Pons (tissue), 1 donor: ENCODE measurements around the gene CABLES1.

Experiments used
- DNase-seq: peaks from one replicate; pipeline ENCODE4 v3.0.0-alpha.2; 2016; ENCODE audit warnings: low spot score

CABLES1 gene

DNA sequence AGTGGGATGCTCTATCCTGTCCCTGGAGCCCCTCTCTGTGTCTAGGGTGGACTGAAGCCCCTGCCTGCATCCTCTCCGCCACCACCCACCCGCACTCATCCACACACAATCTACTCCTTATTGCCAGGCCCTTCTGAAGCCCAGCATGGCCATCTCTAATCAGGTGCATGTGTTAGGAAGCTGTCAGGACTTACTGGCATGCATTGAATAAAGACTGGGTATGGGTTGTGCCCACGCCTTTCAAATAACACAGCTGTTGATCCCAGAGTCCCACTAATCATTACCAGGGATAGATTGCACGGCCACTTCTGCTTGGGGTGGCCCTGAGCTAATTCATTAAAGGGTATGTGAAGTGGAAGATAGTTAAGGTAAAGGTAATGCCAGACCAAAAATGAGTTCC, 88.4 kb downstream of the CABLES1 start:
- DNase-seq = no peak

- no peak for DNase-seq
These were observed 90.2 kb downstream of the CABLES1 start for GRCh38 chr18:23225503-23225902.

GRCh38 chr18:23226391-23226790, 91.1 kb downstream of the CABLES1 start:
- DNase-seq = no peak

DNA sequence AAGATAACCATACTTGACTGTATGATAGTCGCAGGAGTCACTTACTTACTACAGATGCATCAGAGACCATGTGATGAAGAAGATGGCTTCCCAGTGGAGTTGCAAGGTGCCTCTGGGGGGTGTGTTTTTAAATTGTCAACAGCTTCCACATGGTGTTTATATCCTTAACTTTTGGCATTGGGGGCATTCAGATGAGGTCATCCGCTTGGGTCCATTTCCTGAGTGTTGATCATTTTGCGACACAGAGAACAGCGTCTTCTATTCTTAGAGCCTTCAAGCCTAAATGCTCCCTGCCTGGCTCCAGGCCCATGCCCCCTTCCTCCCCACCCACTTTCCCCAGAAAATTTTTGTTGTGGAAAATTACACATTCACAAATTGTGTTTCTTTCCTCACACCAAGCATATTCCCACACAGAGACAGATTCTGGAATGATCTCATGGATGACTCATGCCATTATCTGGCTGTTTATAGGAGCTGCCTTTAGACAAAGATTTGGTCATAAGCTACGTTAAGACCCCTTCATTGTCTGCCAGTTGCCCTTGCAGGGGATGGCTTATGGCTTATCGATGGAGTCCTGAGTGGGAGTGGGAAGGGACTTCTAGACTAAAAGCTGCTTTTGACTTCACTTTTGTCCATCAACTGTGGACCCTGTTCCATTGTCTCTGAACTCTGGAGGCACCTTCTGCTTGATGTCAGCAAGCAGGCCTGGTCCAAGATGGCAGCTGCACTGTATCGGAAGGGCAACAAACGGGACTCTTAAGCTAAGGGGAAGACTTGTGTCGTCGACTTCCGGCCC, 91.8 kb downstream of the CABLES1 start:
- DNase-seq = no peak

GRCh38 chr18:23227726-23228070, 92.4 kb downstream of the CABLES1 start:
- DNase-seq = no peak

GRCh38 chr18:23228102-23229061, 93.1 kb downstream of the CABLES1 start:
- no peak for DNase-seq

DNA sequence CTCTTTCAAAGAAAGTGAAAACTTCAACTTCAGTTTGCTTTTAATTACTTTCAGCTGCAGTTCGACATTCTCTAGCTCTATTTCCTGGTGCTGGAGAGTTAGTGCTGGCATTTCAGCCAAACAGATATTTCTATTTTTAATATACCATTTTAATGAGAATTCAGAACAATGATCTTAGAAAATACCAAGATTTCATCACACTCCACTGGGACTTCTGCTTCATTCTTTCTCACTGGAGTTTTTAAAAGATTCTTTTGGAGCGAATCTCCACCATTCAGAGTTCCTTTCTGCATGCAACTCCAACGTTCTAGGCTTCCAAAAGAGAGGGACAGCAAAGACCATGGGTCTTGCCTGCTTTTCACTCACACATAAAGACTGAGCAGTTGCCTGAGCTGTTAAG, 94.2 kb downstream of the CABLES1 start:
- DNase-seq = no peak

GRCh38 chr18:23230686-23231085, 95.4 kb downstream of the CABLES1 start:
- DNase-seq = no peak

DNA sequence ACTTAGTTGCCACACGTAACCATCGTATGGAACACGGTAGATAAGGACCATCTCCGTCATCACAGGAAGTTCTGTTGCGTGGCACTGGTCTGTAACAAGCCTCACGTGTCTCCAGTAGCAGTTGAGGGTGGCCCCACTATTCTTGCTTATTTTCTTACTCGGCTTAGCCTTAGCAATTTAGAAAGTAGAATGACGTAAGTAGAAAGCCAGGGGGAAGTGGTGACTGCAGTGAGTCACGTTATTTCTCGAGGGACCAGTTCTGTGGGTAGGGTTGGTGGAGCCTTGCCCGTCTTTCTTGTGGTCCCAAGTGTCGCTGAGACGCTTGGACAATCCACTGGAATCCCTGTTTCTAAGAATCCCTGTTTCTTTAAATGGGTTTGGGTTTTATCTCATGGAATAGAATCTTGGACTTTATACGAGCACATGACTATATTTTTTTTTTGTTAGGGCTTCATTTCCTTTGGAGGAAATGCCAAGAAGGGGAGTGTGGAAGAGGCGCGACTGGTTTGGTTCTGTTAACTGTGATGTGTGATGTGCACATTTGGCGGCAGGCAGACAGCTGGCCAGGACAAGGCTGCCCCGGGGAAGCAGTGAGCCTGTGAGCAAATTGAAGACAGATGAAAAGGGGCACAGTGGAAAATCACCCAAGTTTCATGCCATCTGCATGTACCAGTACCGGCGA, 96.2 kb downstream of the CABLES1 start:
- DNase-seq = peak; percentile 76

GRCh38 chr18:23232331-23232730, 97.0 kb downstream of the CABLES1 start:
- no peak for DNase-seq

DNA sequence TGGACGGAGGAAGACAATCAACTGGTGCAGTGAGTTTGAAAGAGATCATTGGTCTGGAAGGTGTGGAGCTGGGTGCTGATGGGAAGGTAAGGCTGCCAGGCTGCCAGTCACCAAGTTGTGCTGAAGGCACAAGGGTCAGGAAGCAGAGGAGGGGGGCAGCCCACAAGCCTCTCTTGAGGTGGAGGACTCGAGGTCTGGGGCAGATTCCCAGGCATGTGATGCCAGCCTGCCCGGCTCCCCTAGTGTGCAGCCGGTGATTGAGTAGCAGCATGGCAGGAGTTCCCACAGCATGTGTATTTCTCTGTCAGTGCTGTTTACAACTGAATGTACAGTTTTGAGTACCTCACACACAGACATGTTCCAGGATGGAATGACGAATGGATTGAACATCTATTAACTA, 99.3 kb downstream of the CABLES1 start:
- DNase-seq = no peak

DNA sequence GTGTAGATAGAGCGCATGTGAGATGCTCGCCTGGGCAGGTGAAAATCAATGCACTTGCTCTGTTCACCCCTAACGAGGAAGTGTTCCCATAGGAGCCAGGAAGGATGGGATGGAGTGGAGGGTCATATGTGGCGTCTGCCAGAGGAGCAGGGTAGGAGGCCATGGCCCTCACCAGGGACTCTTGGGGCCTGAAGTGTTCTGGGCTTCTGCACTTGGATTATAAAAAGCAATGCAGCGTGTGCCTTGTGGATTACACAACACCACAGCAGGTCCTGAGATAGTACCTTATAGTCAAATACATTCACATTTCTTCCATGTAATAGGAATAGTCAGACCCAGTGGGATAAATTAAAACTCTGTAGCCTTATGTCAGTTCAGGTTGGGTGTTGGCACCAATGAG, 100.1 kb downstream of the CABLES1 start:
- no peak for DNase-seq

GRCh38 chr18:23235860-23236259, 100.6 kb downstream of the CABLES1 start:
- no peak for DNase-seq

DNA sequence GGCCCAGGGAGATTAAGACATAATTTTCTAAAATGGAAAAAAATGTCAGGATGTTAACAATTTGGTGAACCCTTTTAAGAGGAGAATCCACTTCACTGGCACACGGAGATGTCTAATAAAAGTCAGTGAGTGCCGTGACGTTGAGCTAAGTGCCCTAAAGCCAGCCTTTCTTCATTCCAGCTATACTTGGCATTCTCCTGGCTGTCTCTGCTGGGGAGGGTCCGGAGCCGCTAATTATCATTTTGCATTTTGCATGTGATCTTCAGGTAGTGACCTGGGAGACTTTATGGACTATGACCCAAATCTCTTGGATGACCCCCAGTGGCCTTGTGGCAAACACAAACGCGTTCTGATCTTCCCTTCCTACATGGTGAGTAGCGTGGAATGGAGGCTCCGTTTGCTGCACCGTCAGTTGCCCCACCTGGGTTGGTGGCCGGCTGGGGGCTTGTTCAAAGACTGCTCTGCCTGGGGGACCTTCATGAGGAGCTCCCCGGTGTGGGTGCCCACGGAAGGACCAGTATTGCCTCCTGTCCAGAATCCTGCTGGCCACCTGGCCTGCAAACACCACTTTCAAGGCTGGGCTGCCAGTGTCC, 101.7 kb downstream of the CABLES1 start:
- DNase-seq = no peak

- no peak for DNase-seq
These were observed 102.4 kb downstream of the CABLES1 start for GRCh38 chr18:23237524-23238151.

- peak; percentile 53 for DNase-seq
These were observed 102.9 kb downstream of the CABLES1 start for GRCh38 chr18:23238152-23238531.

DNA sequence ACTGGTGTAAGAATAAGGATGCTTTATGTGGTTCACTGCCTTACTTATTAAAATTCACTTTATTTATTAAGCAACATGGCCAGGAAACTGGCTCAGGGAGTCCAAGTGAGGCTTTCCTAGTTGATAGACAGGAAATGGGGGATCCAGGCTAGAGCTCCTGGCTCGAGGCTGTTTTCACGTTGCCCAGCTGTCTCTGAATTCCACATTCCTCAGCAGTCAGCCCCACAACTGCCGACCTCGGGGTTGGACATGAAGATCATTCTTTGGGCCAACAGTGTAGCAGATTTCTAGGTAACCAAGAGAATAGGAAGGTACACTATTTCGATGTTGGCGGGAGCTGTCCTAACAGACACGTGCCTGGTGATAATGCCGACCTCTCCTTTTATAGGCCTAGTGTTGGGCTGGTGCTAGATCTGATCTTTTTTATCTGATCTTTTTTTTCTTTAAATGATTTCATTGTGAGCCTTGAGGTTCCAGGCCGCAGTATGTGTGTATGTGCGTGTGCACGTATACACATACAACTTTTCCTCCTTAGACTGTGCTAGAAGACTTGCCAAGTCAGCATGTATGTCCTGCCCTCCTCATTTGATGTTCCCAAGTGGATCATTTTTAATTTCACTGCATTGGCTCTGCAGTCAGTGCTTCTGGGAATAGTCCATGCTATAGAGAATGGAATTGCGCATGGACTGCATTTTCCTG, 103.5 kb downstream of the CABLES1 start:
- DNase-seq = no peak

GRCh38 chr18:23239350-23239692, 104.0 kb downstream of the CABLES1 start:
- DNase-seq = no peak

DNA sequence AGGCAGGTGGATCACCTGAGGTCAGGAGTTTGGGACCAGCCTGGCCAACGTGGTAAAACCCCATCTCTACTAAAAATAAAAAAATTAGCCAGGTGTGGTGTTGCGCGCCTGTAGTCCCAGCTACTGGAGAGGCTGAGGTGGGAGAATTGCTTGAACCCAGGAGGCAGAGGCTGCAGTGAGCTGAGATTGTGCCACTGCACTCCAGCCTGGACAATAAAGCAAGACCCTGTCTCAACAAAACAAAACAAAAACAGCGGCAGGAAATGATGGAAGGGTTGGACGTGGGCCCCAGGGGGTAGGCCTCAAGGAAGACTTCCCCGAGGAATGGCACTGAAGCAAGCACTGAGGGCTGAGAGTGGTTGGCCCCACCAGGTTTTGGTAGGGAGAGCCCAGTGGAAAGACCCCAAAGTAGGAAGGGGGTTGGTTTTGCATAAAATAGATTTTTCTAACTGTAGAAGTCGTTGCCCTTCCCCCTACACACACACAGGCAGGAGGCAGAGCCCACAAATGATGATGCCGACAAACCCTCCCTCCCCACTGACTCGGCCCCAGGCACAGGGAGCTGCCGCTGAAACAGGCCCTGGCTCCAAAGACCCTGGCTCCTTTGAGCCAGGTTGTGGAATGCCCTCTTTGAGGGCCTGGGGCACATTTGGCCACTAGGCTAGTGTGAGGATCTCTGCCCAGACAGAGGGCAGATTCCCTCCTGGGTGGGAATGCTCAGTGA, 104.8 kb downstream of the CABLES1 start:
- no peak for DNase-seq

DNA sequence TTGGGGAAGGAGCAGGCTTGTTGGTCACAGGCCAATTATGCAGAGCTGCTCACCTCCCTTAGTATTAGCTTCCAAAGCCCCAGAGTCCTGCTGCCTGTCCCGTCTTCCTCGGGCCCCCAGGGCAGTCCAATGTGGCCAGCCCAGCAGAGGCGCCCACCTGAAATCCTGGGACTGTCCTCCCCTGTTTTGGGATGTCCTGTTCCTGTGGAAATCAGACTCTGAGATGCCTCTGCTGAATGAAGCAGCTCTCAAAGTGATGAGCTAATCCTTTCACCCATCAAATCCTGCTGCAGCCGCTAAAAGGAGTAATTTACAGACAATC, 105.3 kb downstream of the CABLES1 start:
- DNase-seq = no peak
